Erythroblast (primary cell): Measurements from ENCODE around the gene CHST2.

Experiments
- GATA1 ChIP-seq: IDR thresholded peaks from 2 replicates; pipeline ENCODE4 v1.6.1; 2011; ENCODE audit warnings: low read depth, mild to moderate bottlenecking, control low read depth, low read length, moderate library complexity
- POLR2A ChIP-seq: IDR thresholded peaks from 2 replicates; pipeline ENCODE4 v1.6.1; 2011; ENCODE audit warnings: mild to moderate bottlenecking, low read length

GRCh38 chr3:143150071-143150470, 30.5 kb downstream of the CHST2 start:
- TF ChIP-seq POLR2A = no peak
- no peak for TF ChIP-seq GATA1
